AG10803 (cell line): ENCODE data around the gene WNT7B.
A peak's percentile ranks its signal among the peaks of the same experiment; 100 is the strongest.

Source experiments
- DNase-seq: peaks from one replicate; pipeline ENCODE4 v3.0.0; 2010; ENCODE audit warnings: low read depth
- H3K4me3 ChIP-seq: 2 replicates; pipeline ENCODE4 v1.5.1; 2011; ENCODE audit warnings: mild to moderate bottlenecking, low read length, control low read depth
- TF ChIP-seq, protein P1 (sequence below): conservative IDR thresholded peaks from 2 replicates; pipeline ENCODE4 v1.5.1; 2011; ENCODE audit warnings: mild to moderate bottlenecking, low read length, control low read depth, inconsistent platforms

Gene WNT7B

DNA sequence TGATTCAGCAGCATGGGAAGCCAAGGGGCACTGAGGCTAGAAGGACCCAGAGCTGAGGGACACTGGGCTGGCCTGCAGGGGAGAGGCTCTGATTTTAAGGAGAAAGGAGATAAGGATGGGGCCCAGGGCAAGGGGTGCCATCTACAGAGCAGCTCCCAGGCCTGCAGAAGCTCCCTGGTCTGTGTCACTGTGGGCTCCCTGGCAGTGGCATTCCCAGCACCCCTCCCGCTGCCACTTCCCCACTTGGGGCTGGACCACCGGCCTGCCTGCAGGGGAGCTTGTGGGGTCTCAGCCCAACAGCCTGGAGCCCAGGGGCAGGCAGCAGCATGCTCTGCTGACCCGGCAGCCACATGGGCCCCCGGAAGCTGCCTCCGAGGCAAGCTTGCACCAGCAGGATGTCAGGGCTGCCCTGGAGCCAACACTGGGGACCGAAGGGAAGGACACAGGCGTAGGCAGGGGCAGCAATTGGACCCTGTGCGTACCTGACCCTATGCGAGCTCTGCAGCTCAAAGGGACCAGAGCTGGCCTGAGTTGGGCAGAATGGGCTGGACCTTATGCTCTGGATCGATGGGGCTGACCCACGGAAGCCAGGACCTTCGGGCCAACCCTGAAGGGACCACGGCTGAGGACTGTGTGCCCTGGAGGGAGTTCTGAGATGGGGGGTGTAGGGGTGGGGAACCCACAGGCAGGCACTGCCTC lies 35.4 kb upstream of the WNT7B start:
- DNase-seq = no peak
- H3K4me3 ChIP-seq = no peak overlapping the region
- TF ChIP-seq, protein P1, sequence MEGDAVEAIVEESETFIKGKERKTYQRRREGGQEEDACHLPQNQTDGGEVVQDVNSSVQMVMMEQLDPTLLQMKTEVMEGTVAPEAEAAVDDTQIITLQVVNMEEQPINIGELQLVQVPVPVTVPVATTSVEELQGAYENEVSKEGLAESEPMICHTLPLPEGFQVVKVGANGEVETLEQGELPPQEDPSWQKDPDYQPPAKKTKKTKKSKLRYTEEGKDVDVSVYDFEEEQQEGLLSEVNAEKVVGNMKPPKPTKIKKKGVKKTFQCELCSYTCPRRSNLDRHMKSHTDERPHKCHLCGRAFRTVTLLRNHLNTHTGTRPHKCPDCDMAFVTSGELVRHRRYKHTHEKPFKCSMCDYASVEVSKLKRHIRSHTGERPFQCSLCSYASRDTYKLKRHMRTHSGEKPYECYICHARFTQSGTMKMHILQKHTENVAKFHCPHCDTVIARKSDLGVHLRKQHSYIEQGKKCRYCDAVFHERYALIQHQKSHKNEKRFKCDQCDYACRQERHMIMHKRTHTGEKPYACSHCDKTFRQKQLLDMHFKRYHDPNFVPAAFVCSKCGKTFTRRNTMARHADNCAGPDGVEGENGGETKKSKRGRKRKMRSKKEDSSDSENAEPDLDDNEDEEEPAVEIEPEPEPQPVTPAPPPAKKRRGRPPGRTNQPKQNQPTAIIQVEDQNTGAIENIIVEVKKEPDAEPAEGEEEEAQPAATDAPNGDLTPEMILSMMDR = no peak

DNA sequence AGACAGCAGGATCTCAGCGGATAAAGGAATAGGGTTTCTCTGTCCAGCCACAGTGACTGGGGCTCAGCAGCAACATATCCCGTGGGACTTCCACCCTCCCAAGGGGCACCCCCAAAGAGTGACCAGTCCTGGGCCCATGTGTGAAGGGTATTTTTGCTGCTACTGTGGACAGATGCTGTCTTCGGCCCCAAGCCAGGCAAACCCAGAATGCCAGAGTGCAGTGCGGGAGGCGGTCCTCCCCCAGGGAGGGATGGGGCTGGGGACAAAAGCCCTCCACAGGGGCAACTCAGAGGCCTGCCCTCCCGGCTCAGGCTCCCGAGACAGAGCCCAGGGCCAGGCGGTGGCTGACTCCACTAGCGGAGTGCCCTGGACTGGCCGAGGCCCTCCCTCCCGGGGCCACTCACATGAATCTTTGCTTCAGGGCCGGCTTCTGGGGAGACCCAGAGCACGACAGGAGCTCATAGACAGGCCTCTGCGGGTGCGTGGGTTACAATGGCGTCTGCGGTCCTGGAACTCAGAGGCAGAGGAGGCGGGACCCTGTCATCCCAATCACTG lies 34.7 kb upstream of the WNT7B start:
- TF ChIP-seq, protein P1 = no peak

DNA sequence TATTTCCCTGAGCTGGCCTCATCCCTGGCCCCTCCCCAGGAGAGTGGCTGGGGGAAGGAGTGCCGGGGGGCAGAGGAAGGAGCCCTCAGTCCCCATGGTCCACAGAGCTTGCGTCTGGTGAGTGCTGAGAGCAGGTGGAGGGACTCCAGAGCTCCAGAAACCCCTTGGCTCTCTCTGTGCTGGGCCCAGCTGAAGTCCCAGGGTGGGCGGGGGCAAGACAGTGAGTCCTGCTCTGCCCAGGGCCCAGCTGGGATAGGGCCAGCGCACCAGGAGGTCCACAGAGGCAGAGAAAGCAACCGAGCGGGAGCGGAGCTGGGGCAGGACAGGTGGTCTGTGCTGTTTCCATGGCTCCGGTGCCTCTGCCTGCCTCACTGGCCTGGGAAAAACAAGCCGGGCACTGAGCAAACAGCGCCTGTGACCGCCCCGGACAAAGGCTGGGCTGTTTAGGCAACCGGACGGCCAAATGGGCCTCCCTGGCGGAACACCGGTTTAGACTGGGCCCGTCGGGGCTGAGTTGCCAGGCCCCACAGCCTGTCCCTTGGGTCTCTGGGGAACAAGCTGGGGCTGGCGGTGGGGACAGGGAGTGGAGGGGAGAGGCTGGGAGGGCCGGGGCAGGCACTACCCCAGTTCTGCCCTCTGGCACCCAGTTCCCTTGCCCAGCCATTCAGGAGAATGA lies 34.1 kb upstream of the WNT7B start:
- no peak overlapping the region for H3K4me3 ChIP-seq
- TF ChIP-seq, protein P1 = no peak
- DNase-seq = no peak

More for the DNA sequence above, 34.7 kb upstream of the WNT7B start:
- DNase-seq = no peak
- no peak overlapping the region for H3K4me3 ChIP-seq

DNA sequence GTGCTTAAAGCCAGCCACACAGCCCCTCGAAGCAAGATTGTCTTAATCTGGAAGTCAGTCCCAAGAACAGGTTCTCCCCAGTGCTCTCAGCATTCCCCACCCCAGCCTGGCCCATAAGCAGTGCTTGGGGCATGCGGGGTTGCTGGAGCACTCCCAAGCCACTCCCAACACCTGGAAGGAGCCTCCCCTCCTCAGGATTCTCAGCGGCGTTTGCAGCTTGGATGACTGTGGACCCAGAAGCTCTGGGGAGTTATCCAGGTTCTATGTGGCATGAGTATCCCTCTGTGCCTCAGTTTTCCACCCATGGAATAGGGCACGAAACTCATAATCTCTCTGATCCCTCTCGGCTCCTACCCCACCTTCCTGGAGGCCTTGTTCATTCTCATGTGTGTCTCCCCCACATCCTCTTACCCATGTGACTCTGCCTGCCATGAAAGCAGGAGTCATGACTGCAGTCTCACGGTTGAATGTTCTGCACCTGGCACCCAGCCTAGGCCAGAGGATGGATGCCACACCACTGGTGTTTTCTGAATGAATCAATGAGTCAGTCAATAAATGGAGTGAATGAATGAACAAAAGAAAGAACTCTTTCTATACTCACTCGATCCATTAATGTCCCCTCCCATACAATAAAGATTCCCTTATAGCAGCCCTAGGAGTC lies 33.4 kb upstream of the WNT7B start:
- TF ChIP-seq, protein P1 = no peak
- DNase-seq = peak; percentile 75
- H3K4me3 ChIP-seq = no peak overlapping the region

DNA sequence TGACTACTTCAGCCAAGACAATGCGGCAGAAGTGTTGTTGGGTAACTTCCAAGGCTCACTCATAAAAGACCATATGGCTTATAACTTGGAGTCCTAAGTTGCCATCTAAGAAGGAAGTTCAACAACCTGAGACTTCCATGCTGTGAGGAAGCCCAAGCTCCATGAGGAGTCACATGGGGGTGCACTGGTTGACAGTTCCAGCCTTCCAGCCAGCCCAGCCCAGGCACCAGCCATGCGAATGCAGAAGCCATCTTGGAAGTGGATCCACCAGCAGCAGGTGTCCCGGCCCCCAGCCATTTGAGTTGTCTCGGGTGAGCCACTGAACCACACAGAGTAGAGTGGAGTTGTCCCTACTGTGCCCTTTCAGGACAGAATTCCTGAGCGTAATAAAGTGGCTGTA lies 32.8 kb upstream of the WNT7B start:
- TF ChIP-seq, protein P1 = no peak
- H3K4me3 ChIP-seq = no peak overlapping the region
- no peak for DNase-seq

DNA sequence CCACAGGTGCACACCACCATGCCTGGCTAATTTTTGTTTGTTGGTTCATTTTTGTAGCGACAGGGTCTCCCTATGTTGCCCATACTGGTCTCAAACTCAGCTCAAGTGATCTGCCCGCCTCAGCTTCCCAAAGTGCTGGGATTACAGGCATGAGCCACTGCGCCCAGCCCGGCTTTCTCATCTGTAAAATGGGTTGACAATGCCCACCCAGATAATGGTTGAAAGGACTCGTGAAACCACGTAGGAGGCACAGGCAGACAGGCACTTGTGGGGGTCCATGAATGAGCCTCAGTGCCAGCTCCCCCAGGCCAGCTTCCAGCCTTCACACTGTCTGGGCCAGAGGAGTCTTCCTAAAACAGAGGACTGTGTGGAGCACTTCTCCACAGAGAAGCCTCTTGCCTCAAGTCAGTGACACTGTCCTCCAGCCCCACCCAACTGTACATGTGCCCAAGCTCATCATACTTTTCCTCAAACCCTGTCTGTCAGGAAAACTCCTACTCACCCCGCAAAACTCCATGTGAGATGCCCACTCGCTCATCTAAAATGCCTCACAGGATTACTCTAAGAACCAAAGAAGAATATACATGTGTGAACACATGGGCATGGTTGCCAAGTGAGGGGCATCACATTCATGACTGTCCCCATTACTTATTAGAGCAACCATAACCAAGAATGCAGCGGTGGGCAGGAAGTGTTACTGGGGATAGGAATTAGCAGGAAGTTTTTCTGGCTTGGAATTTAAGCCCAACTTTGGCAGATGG lies 32.1 kb upstream of the WNT7B start:
- no peak for DNase-seq
- TF ChIP-seq, protein P1 = no peak
- no peak overlapping the region for H3K4me3 ChIP-seq
